ENCODE data around the gene TRIM17. TPM values are rescaled to one million over a fixed set of nuclear protein-coding genes. Genes with fewer than 3 reads are reported as not detected.

Gene TRIM17
- total RNA-seq, 2 experiments from 2014 or later = 1.9 to 2.7 TPM

DNA sequence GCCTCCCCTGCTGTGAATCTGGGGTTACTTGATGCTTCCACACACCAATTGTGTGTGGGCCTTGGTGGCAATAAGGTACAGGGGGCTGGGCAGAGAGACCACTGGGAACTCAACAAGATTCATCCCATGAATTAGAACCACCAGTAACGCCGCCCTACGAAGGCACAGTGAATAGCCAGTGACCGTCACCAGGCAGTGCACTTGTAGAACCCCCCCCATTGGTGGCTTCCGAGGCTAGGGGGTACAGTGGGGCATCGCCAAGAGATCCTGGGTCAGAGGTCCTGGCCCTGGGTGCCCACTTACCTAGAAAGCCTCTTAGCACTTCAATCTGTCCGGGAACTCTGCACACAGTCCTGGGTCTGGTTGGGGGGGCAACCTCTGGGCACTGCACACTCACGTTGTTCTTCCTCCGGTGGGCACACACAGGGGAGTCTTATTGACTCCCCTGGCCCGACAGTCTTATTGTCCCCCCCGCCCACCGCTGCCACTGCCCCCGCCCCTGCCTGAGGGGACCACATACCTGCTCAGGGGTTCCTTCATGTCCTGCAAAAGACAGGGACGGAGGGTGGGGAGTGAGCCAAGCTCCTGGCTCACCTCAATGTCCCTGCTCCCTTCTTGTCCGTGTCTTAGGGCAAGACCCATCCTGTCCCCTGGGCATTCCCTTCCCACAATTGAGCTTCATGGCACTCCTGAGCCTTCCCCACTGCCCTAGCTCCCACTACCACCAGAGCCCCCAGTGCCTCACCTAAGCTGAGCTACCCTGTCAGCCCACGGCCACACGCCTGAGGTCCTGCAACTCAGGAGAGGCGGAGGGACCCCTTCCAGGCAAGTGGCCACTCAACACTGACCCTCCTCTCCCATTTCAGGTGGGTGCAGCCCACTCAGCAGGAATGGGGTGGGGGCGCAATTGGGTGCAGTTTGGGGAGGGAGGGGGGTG, 7.5 kb downstream of the TRIM17 start:
- no peaks in the 10 kb centered on the region for H3K9me3 Mint-ChIP-seq
- DNase-seq = no peak
- no peak overlapping the region for H3K27ac Mint-ChIP-seq
- POLR2A ChIA-PET = no interaction called here
- no peak for ATAC-seq
- intact Hi-C loops (cut with micrococcal nuclease) = loop anchor here (5.0 kb wide), 1 partner anchor 48 kb away; a partner anchor contains a TSS
- TF ChIP-seq, protein P1, sequence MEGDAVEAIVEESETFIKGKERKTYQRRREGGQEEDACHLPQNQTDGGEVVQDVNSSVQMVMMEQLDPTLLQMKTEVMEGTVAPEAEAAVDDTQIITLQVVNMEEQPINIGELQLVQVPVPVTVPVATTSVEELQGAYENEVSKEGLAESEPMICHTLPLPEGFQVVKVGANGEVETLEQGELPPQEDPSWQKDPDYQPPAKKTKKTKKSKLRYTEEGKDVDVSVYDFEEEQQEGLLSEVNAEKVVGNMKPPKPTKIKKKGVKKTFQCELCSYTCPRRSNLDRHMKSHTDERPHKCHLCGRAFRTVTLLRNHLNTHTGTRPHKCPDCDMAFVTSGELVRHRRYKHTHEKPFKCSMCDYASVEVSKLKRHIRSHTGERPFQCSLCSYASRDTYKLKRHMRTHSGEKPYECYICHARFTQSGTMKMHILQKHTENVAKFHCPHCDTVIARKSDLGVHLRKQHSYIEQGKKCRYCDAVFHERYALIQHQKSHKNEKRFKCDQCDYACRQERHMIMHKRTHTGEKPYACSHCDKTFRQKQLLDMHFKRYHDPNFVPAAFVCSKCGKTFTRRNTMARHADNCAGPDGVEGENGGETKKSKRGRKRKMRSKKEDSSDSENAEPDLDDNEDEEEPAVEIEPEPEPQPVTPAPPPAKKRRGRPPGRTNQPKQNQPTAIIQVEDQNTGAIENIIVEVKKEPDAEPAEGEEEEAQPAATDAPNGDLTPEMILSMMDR (IDR thresholded peaks at IDR 0.05) = no peak
- H3K4me3 Mint-ChIP-seq = peak overlapping the region; percentile 35
- CTCF ChIA-PET = no interaction called here
- no peaks in the 10 kb centered on the region for H3K27me3 Mint-ChIP-seq
- H3K36me3 Mint-ChIP-seq (ENCODE audit: low read depth) = peaks cover 15% of the 10 kb centered on the region
- peaks cover 21% of the 10 kb centered on the region for H3K4me1 Mint-ChIP-seq (ENCODE audit: low read depth)

DNA sequence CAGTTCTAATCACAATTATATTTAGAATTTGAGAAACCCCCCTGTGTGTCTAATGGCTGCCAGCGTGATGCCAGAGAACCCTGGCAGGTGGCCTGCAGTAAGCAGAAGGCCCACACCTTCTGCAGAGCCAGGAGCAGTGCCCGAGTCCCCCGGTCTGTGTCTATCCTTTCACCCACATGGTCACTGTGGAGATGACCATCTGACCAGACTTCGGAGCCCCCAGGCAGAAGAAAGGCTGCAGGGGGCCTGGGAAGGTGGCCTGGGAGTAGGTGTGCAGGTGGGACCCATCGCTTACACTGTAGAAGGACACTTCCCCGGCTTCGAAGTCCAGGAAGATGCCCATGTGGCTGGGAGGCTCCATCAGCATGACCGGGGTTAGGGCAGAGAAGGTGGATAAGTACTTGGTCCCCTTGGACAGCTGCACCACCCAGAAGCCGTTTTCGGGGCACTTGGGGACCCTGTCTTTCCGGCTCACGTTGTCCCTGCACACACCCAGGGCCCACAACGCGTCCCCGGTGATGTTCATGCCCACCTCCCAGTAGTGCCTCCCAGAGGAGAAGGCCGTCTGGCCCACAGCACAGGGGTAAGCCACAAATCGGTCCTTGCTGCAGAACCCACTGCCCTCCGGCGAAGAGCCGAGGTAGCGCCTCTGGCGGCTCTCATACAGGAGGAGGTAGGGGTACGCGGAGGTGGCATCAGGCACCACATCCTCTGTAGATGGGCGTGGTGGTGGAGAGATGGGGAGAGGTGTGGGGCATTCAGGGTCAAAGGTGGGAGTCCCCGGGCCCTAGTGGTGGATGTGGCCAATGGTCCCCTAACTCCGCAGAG, 8.4 kb downstream of the TRIM17 start:
- CTCF ChIA-PET = no interaction called here
- Mint-ChIP-seq H3K4me1 (ENCODE audit: low read depth) (peaks cover 27% of the 10 kb centered on the region), H3K4me3 (peak overlapping the region; percentile 98), H3K36me3 (ENCODE audit: low read depth) (peaks cover 24% of the 10 kb centered on the region), H3K27ac (no peak overlapping the region), H3K9me3 (no peaks in the 10 kb centered on the region), H3K27me3 (no peaks in the 10 kb centered on the region)
- DNase-seq = no peak
- ATAC-seq = no peak
- TF ChIP-seq, protein P1 (IDR thresholded peaks at IDR 0.05) = no peak
- intact Hi-C loops (cut with micrococcal nuclease) = loop anchor here (5.0 kb wide), 1 partner anchor 49 kb away; a partner anchor contains a TSS
- POLR2A ChIA-PET = no interaction called here

DNA sequence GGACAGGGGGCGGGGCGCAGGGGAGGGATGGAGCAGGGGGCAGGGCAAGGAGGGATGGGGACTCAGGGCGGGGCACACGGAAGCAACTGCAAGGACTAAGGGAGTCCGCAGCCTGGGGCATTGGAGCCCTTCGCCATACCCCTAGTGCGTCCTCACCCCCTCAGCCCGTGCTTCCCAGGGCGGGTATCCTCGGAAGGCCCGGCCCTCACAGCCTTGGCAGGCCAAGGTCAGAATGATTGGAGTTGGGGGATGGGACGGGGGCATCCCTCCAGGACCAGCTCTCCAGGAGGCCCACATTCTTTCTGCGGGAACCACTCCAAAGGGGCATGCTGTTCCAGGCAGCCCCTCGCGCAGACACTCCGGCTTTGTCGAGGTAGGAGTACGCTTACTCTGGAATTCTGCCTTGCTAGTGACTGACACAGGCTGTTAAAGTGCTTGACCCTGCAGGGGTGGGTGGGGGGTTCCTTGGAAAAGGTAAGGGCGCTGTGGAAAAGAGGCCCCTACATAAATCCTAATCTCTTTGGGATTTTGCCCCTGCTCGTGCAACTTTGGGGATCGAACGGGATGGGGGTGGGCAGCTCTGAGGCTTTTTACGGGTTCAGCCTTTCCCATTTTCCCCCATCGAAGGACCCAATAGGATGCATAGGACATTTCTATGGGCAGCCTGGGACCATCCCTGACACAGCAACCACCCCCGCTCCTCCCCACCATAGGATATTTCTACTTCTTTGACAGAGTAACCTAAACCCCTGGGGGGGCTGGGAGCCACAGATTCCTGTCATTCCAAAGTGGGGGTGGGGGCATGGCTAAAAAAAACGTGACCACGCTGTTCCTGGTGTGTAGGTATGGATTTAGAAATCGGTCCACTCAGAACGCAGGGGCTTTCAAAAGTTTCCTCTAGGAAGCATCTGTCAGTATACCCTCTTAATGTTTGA, 9.3 kb downstream of the TRIM17 start:
- peaks cover 32% of the 10 kb centered on the region for H3K36me3 Mint-ChIP-seq (ENCODE audit: low read depth)
- H3K4me3 Mint-ChIP-seq = peak overlapping the region; percentile 98
- no peaks in the 10 kb centered on the region for H3K27me3 Mint-ChIP-seq
- ATAC-seq = no peak
- ChIA-PET POLR2A (interaction anchor here (1.0 to 3.6 kb wide), 4 partner anchors 24 to 51 kb away, joined by 3 to 22 read pairs (median 4); a partner anchor contains a TSS), CTCF (interaction anchor here (0.6 to 1.3 kb wide), 3 partner anchors 17 to 86 kb away, joined by 3 read pairs; no protein-coding TSS in a partner anchor)
- H3K9me3 Mint-ChIP-seq = no peaks in the 10 kb centered on the region
- intact Hi-C loops (cut with micrococcal nuclease) = loop anchor here (5.0 kb wide), 1 partner anchor 50 kb away; a partner anchor contains a TSS
- no peak for DNase-seq
- TF ChIP-seq, protein P1 (IDR thresholded peaks at IDR 0.05) = no peak
- peaks cover 35% of the 10 kb centered on the region for H3K4me1 Mint-ChIP-seq (ENCODE audit: low read depth)
- H3K27ac Mint-ChIP-seq = peak overlapping the region; percentile 74

DNA sequence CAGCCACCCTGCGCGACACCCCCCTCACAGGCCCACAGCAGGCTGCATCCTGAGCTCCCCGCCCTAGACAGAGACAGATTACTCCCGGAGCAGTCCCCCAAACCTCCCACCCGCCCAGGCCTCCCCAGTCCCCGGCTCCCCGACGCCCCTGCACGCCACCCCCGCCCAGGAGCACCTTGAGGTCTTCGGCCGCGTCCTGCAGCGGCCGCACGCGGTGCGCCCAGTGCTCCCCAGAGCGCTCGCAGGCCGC, 10.8 kb downstream of the TRIM17 start:
- ATAC-seq = peak; percentile 1
- TF ChIP-seq, protein P1 (IDR thresholded peaks at IDR 0.05) = no peak
- intact Hi-C loops (cut with micrococcal nuclease) = loop anchor here (5.0 kb wide), 1 partner anchor 51 kb away; a partner anchor contains a TSS
- Mint-ChIP-seq H3K4me3 (peak overlapping the region; percentile 98), H3K27ac (peak overlapping the region; percentile 91), H3K36me3 (ENCODE audit: low read depth) (peaks cover 43% of the 10 kb centered on the region), H3K27me3 (no peaks in the 10 kb centered on the region), H3K4me1 (ENCODE audit: low read depth) (peaks cover 47% of the 10 kb centered on the region), H3K9me3 (no peaks in the 10 kb centered on the region)
- POLR2A ChIA-PET = interaction anchor here (0.6 to 3.6 kb wide), 11 partner anchors 9 to 137 kb away, joined by 3 to 22 read pairs (median 3); partner anchors contain the start of gene TRIM17
- peak; percentile 26 for DNase-seq
- CTCF ChIA-PET = interaction anchor here (1.3 to 2.1 kb wide), 4 partner anchors 10 to 81 kb away, joined by 3 to 8 read pairs (median 4); no protein-coding TSS in a partner anchor
